Medulla oblongata (tissue), 1 donor: ENCODE measurements around the gene WNT5B.
A peak's percentile ranks its signal among the peaks of the same experiment; 100 is the strongest.

ENCODE experiments used
- DNase-seq: peaks from one replicate; pipeline ENCODE4 v3.0.0-alpha.2; 2015; ENCODE audit errors: extremely low spot score

Gene WNT5B

GRCh38 chr12:1650978-1651361, 21.9 kb downstream of the WNT5B start:
- DNase-seq, result no peak

DNA sequence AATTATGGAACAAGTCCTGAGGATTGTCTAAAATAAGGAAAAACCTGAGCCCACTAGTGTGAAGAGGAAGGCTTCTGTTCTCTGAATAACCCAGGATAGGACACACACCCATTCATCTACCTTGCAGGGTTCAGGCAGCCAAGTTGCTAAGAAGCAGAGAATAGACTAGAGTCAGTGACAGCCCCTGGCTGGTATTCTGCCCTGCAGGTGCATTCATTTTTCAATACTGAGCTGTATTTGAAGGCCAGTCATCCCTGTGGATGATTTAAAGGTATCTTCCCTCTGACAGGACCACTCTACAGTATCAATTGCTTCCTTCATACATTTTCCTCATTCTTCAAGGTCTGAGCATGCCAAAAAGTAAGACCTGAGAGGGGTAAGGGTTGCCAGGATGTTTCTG, 22.9 kb downstream of the WNT5B start:
- no peak for DNase-seq

DNA sequence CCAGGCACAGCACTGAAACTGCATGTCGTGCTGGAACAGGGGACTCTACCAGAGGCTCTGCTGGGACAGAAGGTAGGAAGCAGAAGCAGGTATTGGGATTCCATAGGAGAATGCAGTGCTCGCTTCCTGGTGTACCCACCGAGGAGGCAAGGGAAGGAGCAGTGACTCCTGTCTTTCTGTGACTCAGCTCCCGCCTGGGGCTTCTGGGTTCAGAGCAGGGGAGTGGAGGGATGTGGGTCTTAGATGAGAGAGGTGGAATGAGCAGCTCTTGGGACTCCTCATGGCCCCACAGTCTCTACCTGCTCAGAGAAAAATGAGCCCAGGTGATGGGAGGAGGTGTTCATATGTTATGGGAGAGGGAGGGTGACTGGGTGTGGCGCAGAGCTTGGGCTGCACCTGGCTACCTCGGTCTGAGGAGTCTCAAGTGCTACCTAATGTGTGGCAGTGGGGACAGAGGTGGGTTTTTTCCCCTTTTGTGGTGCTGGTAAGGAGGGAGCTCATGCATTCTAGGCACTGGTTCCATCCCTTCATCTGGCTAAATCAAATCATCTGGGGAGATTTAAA, 26.3 kb downstream of the WNT5B start:
- no peak for DNase-seq

DNA sequence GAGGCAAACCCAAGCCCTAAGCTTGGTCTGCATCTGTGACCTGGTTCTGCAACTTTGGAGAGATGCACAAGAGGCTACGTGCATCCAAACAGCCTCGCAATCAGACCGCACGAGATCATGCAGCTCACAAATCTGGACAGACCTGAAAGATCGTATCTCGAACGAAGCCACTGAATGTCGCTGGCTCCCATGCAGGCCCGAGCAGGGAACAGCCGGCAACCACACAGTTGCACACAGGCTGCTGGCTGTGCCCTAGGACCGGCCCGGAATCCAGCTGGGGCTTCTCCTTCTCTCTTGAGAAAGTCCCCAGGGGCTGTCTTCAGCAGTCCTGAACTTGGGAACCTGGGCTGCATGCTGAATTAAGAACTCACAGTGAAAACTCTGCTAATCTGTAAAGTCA, 27.9 kb downstream of the WNT5B start:
- no peak for DNase-seq

- no peak for DNase-seq
These were observed 28.7 kb downstream of the WNT5B start for GRCh38 chr12:1657688-1658087.

DNA sequence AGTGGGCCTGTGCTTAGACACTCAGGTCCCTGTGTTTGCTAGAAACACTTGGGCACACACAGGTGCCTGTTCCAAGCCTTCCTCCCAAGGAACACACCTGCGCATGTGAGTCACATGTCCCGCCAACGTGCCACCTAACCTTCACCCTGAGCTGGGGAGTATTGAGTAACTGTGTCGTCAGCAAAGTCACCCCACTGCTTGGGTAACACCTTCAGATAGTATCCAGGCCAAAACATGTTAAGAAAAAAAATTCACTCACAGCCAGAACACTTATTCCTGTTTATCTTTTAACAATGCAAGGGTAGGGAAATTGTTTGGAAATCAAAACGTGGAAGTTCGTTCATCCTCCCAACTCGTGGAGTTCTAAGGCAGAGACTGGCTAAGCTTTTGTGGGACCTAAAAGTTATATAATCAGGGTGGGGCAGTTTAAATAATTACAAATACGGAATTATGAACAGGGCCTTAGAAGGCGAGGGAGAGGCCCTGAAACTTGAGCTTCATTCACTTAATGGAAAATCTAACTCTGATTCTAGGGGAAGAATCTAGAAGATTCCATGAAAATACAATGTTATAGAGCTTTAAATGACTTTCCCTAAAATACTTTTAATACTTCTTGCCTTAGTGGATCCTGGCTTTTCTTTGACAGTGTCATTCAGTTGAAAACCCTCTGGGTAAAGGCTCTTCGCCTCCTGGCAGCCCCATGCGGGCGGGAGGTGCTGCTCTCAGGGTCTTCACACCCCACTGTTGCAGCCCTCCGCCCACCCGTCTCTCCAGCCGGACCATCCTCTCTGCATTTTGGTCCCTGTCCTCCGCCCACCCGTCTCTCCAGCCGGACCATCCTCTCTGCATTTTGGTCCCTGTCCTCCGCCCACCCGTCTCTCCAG, 31.5 kb downstream of the WNT5B start:
- peak; percentile 68 for DNase-seq

GRCh38 chr12:1661553-1662335, 32.7 kb downstream of the WNT5B start:
- peak; percentile 95 for DNase-seq

DNA sequence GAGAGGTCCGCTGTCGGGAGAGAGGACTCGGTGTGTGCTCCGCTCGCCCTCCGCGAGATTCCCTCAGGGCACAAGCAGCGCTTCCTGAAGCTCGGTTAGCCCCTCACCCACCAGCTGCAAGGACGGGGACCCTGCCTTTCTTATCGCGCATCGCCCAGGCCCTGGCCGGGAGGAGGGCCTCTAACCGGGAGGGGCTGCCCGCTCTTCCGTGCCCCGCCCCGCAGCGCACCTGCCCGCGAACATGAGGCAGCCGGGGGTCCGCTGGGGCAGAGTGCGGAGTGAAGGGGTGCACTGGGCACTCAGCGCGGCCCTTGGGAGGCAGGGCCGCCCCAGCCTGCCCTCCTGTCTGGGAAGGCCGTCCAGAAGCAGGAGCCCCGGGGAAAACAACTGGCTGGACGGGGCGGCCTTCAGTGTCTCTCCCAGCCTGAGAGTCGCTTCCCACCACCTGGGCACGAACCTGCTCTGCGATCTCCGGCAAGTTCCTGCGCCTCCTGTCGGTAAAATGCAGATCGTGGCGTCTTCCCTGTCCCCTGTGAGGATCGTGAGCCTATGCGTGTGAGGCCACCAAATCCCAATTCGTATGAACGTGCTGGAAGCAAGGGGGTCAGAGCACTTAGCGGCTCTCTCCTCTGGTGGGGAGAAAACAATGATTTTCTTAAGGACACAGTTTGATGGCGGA, 33.9 kb downstream of the WNT5B start:
- DNase-seq, result no peak

- no peak for DNase-seq
These were observed 34.6 kb downstream of the WNT5B start for GRCh38 chr12:1663440-1664132.

DNA sequence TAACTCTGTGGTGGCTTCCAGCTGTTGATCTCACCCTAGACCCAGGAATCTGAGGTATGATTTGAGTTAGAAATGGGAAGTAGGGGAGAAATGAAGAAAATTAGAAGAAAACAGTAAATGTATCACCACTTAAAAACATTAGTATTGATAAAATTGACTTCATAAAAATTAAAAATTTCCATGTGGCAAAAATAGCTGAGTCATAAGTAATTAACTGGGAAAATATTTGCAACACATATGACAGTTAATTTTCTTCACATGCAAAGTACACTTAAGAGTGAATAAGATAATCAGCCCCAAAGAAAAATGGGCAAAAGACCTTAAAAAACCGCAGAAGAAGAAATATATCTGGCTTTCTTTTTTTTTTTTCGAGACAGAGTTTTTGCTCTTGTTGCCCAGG, 36.3 kb downstream of the WNT5B start:
- no peak for DNase-seq

DNA sequence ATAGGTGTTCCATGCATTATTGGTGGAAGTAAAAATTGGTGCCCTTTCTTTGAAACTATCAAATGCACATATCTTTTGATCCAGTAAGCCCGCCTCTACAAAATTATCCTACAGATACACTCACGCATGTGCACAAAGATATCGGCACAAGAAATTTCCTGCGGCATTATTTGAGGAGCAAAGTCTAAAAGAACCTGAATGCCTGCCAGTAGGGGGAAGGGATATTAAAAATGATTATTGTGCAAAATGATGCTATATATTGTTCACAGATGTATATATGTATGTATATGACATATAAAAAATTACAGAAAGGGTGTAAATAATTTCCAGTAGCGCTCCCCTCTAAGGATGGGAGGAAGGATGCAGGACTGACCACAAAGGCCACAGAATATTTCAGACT, 37.2 kb downstream of the WNT5B start:
- no peak for DNase-seq

- DNase-seq, result no peak
These were observed 37.7 kb downstream of the WNT5B start for GRCh38 chr12:1666685-1667162.

- DNase-seq, result peak; percentile 58
These were observed 40.0 kb downstream of the WNT5B start for GRCh38 chr12:1668833-1669543.

- DNase-seq, result no peak
These were observed 41.6 kb downstream of the WNT5B start for GRCh38 chr12:1670358-1671268.

DNA sequence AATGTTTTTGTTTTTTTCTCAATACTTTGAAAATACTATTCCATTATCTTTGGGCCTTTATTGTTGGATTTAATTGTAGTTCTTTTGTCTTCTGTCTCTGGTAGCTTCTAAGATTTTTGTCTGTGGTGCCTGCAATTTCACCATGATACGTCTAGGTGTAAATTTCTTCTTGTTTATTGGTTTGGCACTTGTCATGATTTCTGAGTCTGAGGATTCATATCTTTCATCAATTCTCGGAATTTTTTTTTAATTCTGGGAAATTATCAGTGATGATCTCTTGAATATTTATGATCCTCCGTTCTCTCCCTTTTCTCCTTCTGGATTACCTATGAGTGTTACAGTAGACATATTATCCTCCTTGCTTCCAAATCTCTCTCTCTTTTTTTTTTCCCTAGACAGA, 47.0 kb downstream of the WNT5B start:
- no peak for DNase-seq

- DNase-seq, result no peak
These were observed 51.9 kb downstream of the WNT5B start for GRCh38 chr12:1680804-1681492.

DNA sequence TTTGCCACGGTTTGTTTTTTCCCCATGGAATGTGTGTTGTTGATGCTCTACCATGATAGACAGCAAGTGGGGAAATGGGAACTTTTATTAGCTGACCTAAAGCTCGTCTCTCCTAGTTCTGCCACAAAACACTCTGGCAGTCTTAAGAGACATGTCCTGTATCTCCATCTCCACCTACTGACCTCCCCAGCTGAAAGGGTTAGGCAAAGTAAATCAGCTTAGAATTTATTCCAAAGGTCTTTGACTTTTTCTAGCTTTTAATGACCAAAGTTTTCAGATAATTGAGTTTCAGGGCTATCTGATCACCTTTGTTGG, 52.4 kb downstream of the WNT5B start:
- no peak for DNase-seq

DNA sequence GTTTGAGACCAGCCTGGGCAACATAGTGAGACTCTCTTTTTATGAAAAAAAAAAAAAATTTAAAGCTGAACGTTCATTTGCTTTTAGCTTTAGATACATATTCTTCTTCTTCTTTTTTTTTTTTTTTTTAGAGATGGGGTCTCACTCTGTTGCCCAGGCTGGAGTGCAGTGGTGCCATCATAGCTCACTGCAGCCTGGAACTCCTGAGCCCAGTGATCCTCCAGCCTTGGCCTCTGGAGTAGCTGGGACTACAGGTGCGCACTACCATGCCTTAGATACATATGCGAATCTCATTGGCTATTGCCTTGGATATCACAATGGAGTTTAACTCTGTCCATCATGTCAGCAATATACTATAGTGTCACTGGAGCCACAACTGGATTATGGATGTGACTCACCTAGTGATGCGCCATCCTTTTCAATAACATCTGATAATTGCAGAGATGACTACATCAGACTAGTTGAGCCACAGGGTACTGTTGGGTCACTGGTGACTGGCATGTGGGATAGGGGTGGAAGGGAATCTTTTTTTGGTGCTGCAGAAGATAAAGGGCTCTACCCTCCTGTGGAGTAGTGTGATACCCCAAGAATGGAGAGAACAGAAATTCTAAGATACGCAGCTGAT, 59.2 kb downstream of the WNT5B start:
- no peak for DNase-seq
